Superior temporal gyrus (tissue), 1 donor: ENCODE results near the gene CNIH2.

ENCODE experiments used
- DNase-seq: peaks from one replicate; pipeline ENCODE4 v3.0.0-alpha.2; 2016; ENCODE audit errors: extremely low spot score

The CNIH2 gene

DNA sequence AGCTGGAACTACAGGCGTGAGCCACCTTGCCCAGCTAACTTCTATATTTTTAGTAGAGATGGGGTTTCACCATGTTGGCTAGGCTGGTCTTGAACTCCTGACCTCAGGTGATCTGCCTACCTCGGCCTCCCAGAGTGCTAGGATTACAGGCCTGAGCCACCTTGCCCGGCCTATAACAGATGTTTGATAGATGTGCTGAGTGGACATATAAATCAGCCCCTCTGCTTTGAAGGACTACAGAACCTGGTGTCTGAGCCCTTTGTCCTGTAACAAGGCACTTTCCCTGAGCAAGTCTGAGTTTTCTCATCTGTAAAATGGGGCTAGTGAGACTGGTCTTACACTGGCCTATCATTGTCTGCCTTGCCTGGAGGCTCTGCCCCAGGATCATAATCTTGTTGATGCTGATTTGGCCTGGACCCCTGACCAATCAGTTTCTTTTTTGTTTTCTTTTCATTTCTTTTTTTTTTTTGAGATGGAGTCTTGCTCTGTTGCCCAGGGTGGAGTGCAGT lies 51.2 kb downstream of the CNIH2 start:
- DNase-seq, result no peak

DNA sequence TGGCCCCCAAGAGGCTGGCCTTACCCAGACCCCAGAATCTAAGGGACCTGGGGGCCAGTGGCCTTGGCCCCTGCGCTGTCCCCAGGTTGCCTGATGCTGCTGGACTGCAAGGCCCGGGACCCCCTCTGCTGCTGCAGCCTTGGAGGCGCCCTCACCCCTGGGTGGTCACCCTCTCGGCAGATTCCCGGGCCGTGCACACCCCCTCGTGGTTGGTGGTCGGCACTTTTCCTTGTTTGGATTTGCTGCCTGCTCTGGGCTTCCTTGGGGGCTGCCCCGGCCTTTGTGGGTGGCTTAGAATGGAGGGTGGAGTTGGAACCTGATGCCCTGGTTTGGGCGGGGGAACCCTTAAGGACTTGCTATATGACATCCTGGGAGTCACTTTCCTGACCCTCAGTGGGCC lies 53.0 kb downstream of the CNIH2 start:
- DNase-seq, result no peak

- DNase-seq, result no peak
Measured at GRCh38 chr11:66331542-66332370, 53.8 kb downstream of the CNIH2 start.

DNA sequence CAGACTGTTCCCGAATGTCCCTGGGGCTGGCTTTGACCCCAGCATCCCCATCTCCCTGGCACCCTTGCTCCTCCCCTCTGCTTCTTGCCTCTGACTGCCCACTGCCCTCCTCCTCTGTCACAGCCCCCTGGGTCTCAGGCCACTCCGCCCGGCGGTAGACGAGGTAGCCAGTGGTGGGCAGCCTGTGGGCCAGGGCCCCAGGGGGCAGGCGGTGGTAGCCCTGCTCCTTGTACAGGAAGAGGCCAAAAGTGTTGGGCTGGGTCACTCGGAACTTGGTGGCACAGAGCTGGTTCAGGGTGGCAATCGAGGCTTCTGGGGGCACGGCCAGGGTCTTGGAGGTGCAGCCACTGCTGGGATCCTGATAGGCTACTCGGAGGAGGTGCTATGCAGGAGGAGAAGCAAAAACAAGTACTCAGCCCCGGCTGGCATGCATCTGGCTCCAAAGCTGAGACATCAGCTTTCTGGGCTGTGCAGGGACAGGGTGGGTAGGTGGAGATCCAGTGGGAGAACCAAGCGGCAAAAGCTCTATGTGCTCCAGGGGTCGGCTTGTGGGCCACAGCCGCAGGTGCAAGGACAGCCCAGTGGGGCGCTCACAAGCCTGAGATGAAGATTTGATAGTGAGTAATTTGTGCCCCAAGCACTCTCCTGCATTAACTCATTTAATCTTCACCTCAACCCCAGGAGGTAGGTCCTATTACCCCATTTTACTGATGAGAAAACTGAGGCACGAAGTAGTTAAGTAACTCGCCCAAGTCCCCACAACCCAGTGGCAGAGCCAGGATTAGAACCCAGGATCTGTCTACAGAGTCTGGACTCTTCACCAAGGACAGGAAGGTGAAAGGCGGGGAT lies 54.6 kb downstream of the CNIH2 start:
- no peak for DNase-seq

DNA sequence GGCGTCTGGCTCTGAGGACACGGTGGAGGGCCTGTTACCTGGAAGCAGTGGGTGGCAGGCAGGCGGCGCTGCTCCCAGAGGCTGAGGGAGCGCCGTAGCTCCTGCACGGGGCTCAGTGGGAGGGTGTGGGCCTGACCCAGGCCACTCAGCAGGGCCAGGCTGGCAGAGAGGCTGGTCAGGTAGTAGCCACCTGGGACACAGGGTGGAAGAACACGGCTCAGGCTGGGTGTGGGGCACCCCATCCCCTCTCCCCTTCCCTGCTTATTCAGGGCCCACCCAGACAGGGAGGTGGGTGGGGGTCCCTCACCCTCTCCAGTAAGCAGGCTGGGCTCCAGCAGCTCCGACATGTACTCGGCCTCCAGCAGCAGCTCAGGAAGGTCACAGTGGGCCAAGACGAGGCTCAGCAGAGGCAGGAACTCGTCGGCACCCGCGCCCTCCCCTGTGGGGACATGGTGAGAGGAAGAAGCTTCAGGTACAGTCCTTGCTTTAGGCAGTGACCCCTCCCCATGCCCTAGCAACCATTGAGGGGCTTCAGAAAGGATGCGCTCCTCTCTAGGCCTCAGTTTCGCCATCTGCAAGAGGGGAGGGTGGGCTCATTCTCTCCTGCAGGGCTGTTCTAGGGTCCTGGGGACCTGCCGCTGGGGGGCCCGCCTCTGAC lies 55.4 kb downstream of the CNIH2 start:
- no peak for DNase-seq
